Measurements from ENCODE around the gene COQ8B. TPM values are rescaled to one million over a fixed set of nuclear protein-coding genes. Genes with fewer than 3 reads are reported as not detected.

Gene COQ8B
- total RNA-seq, 2 donors from 2014 or later = 23.3 to 26.6 TPM

DNA sequence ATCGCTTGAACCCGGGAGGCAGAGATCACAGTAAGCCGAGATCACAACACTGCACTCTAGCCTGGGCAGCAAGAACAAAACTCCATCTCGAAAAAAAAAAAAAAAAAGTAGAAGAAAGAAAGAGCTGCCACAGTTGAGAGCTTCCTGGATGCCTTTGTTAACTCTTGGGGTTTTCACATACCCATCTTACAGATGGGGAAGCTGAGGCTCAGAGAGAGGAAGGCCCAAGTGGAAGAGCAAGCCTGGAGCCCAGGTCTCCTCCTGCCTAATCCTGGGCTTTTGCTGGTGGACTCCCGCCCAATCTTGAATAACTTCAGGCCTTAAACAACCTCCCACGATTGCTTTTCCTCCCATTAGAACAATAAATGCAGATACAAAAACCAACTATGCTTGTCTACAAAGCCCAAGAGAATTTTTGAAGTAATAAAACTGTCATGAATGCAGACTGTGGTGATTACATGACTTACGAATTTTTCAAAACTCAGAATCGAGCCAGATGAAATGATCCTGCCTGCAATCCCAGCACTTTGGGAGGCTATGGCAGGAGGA, 73.9 kb downstream of the COQ8B start:
- TF ChIP-seq, protein P1, sequence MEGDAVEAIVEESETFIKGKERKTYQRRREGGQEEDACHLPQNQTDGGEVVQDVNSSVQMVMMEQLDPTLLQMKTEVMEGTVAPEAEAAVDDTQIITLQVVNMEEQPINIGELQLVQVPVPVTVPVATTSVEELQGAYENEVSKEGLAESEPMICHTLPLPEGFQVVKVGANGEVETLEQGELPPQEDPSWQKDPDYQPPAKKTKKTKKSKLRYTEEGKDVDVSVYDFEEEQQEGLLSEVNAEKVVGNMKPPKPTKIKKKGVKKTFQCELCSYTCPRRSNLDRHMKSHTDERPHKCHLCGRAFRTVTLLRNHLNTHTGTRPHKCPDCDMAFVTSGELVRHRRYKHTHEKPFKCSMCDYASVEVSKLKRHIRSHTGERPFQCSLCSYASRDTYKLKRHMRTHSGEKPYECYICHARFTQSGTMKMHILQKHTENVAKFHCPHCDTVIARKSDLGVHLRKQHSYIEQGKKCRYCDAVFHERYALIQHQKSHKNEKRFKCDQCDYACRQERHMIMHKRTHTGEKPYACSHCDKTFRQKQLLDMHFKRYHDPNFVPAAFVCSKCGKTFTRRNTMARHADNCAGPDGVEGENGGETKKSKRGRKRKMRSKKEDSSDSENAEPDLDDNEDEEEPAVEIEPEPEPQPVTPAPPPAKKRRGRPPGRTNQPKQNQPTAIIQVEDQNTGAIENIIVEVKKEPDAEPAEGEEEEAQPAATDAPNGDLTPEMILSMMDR (IDR thresholded peaks at IDR 0.05) = no peak
- H3K4me3 ChIP-seq = no peak overlapping the region
- H3K9me3 ChIP-seq = no peaks in the 10 kb centered on the region
- H3K27me3 ChIP-seq = no peaks in the 10 kb centered on the region
- DNase-seq (ENCODE audit: low spot score) = no peak
- no peak overlapping the region for H3K27ac ChIP-seq
- H3K36me3 ChIP-seq = no peaks in the 10 kb centered on the region
- H3K4me1 ChIP-seq = peaks cover 0 to 24% of the 10 kb centered on the region in 2 donors

DNA sequence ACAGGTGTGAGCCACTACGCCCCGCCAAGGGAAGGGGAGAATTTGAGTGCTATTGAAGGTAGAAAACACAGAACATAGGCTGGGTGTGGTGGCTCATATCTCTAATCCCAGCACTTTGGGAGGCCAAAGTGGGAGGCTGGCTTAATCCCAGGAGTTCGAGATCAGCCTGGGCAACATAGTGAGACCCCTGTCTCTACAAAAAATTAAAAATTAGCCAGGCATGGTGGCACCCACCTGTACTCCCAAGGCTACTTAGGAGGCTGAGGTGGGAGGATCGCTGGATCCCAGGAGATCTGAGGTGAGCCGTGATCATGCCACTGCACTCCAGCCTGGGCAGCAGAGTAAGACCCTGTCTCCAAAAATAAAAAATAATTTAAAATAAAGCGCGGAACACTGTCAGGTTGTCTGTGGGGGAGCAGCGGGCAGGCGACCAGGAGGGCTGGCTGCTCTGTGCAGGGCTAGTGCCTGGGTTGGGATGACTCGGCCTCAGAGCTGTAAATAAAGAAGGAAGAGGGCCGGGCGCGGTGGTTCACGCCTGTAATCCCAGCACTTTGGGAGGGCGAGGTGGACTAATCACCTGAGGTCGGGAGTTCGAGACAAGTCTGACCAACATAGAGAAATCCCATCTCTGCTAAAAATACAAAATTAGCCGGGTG, 74.5 kb downstream of the COQ8B start:
- no peak for DNase-seq (ENCODE audit: low spot score)
- H3K4me1 ChIP-seq = peaks cover 0 to 24% of the 10 kb centered on the region in 2 donors
- no peaks in the 10 kb centered on the region for H3K9me3 ChIP-seq
- H3K4me3 ChIP-seq = no peak overlapping the region
- H3K36me3 ChIP-seq = no peaks in the 10 kb centered on the region
- H3K27me3 ChIP-seq = no peaks in the 10 kb centered on the region
- H3K27ac ChIP-seq = peak overlapping the region in 1 of 2 donors; percentile 70
- TF ChIP-seq, protein P1 (IDR thresholded peaks at IDR 0.05) = no peak

Other genes starting within 250 kb of the COQ8B start
- gene SPTBN4, start 249.9 kb downstream of the COQ8B start, total RNA-seq = 1 to 10 TPM; 5.2 to 5.5 TPM
- 10 to 100 TPM; 15.8 to 35.6 TPM for gene SHKBP1, start 140.0 kb downstream of the COQ8B start, total RNA-seq
- 100 to 1,000 TPM; 152 to 257 TPM for gene LTBP4, start 115.5 kb downstream of the COQ8B start, total RNA-seq
- 10 to 100 TPM; 11.2 to 28.1 TPM for gene NUMBL, start 26.2 kb downstream of the COQ8B start, total RNA-seq
- gene ITPKC, start 226 bp upstream of the COQ8B start, total RNA-seq = 10 to 100 TPM; 15.2 to 15.6 TPM
- gene ACTMAP, start 33.6 kb upstream of the COQ8B start, total RNA-seq = 1 to 10 TPM; 3.7 to 5.3 TPM
- 10 to 100 TPM; 30.7 to 32.9 TPM for gene SNRPA, start 34.3 kb upstream of the COQ8B start, total RNA-seq
- 1 to 10 TPM in 1 of 2 donors, not detected in 1; 3.5 TPM for gene MIA, start 58.6 kb upstream of the COQ8B start, total RNA-seq
- gene RAB4B, start 61.4 kb upstream of the COQ8B start, total RNA-seq = 10 to 100 TPM; 14.6 to 23.6 TPM
- gene EGLN2, start 82.3 kb upstream of the COQ8B start, total RNA-seq = 10 to 100 TPM; 41.7 to 61.3 TPM
- not detected for gene CYP2A6, start 133.6 kb upstream of the COQ8B start, total RNA-seq
- not detected for gene CYP2A7, start 165.3 kb upstream of the COQ8B start, total RNA-seq